ENCODE results near the gene TMEM131L.

TMEM131L gene

DNA sequence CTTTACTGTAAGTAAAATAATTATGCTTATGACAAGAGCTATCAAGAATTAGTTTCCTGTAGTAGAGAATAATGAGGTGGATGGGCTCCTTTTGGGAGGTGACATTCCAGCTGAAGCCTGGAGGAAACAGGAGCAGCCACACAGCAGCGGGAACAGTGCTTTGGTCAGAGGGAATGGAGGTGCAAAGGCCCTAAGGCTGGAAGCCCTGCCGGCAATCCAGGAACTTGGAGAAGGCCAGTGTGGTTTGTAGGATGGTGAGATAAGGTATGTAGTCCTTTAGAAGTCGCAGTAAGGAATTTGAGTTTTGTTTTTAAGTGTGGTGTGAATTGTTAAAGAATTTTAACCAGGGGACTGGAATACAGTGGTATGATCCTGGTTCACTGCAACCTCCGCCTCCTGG is 8.1 kb downstream of the TMEM131L start:
- DNase-seq = no peak

DNA sequence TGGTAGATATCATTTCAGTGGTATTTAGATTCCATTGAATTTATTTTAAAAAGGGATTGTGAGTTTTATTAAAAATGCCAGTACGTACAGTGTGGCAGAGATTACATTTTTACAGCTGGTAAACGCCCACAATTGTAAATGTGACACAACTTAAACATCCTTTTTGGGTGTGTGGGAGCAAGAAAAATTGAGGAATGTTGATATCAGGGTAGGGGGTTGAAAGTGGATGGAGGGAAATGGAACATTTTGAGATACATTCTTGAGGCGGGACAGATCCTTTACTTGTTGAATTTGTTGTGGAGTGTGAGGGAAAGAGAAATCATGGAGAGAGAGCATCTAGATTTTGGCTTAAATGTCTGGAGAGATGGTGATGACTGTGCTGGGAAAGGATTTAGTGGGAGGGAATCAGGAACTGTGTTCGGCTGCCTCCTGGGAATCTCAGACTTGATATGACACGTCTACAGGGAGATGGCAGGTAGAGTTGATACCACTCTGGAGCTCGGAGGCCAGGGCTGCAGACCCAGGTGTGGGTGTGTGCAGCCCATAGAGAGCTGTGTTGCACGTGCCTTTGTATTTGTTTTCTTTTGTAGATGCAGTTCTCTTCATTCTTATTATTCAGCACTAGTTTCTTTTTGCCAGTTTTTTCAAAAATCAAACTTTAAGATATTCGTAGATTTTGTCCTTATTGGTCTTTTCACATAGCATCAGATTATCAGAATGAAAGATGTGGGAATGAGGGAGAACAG is 10.8 kb downstream of the TMEM131L start:
- no peak for DNase-seq

DNA sequence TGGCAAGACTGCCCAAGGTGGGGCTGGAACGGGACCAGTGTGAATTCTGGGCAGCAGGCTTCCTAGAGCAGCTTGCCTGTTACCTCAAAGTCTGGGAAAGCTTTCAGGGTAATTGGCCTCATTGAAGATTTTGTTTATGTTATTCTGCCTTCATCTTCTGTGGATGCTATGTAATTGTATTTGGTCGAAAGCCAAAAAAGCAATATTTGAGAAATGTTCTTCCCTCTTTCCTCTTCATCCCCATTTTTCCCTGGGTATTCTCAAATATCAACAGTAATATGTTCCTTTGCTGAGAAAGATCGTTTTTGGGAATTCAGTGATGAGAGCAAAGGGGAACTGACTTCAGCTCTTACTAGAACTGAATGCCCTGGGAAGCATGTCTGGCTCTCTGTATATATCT is 12.9 kb downstream of the TMEM131L start:
- DNase-seq = no peak

DNA sequence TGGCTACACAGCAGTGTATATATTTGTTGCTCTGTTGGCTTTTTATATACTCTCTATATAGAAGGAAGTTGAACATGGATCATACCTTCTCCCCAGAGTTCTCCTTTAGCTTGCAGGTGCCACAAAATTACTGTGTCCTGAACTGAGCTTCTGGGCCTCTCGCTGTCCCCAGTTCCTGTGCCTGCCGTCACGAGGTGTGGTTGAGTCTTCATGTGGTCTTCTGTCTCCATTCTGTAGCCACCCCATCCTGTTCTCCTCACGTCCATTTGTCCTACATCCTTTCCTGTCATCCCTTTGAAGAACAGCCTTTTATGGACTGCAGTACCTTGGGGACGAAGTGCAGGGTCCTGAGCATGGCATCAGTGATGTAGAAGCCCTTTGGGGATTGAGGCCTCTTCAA is 14.5 kb downstream of the TMEM131L start:
- DNase-seq = no peak

DNA sequence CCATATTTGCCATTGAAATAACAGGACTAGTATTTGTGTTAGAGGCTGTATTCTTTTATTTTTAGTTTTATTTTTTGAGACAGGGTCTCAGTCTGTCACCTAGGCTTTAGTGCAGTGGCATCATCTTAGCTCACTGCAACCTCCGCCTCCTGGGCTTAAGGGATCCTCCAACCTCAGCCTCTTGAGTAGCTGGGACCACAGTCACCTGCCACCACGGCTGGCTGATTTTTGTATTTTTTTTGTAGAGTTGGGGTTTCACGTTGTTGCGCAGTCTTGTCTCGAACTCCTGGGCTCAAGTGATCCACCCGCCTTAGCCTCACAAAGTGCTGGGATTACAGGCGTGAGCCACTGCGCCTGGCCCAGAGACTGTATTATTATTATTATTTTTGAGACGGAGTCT is 15.3 kb downstream of the TMEM131L start:
- DNase-seq = no peak

DNA sequence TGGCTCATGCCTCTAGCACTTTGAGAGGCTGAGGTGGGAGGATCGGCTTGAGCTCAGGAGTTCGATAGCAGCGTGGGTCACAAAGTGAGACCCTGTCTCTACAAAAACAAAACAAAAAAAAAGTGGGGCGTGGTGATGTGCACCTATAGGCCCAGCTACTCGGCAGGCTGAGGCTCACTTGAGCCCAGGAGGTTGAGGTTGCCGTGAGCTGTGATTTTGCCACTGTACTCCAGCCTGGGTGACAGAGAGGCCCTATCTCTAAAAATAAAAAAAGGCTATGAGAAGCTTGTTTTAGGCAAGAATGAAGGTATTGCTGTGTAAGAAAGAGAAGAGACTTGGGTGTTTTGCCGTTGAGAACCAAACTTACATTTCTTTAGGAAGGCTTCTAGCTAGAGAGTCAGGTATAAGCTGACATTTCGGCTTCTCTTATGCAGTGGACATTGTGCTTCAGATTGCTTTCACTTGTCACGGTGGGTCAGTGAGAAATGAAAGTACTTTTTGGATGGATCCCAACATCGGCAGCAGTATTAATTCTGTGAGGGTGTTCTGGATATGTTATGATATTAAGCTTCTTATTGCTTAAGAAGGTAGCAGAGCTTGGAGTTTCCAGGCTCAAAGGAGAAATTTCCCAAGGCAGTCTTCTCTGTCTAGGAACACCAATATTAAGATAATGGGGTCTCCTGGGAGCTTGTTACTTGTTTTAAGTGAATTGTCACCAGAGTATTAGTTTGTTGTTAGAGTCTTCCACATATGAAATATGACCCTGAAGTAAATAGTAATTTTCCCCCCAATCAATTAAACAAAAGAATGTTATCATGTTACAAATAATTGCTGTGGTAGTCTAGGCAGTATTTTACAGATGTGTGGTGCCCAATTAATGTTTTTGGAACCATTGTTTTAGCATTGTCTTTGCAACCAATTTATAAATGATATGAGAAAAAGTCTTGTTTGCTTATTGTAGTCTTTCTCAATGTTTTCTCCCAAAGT is 17.6 kb downstream of the TMEM131L start:
- no peak for DNase-seq

DNA sequence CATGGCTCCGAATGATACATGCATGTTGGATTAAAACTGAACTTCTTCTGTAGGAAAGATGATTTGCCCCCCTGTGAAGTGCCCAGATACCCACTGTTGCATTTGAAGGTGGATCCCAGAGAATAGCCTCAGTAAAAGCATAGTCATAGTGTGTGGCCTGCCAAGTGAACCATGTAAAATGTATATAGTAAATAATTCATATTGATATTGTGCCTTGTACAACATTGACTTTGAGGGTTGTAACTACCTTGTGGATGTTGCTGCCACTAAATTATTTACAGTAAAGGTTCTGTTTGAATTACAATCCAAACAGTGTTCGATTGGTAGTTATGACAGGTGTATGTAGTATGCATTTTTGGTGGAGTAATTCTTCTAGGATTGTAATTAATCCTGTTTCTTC is 19.2 kb downstream of the TMEM131L start:
- DNase-seq = no peak

DNA sequence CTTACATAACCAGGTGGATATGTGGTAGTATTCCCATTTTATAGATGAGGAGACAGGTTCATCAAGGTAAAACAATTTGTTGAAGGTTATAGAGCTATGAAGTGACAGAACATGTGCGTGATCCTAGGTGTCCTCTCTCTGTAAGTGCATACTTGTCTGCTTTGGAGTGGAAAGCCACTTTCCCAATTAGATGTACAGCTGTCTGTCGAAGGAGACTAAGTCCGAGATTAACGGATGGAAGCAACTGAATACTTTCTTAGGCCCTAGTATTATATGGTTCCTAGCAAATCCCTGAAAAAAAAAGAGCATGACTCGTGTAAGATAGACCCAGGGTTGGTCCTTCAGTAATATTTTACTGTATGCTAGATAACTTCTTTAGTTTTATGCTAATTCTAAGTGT is 19.7 kb downstream of the TMEM131L start:
- DNase-seq = no peak

DNA sequence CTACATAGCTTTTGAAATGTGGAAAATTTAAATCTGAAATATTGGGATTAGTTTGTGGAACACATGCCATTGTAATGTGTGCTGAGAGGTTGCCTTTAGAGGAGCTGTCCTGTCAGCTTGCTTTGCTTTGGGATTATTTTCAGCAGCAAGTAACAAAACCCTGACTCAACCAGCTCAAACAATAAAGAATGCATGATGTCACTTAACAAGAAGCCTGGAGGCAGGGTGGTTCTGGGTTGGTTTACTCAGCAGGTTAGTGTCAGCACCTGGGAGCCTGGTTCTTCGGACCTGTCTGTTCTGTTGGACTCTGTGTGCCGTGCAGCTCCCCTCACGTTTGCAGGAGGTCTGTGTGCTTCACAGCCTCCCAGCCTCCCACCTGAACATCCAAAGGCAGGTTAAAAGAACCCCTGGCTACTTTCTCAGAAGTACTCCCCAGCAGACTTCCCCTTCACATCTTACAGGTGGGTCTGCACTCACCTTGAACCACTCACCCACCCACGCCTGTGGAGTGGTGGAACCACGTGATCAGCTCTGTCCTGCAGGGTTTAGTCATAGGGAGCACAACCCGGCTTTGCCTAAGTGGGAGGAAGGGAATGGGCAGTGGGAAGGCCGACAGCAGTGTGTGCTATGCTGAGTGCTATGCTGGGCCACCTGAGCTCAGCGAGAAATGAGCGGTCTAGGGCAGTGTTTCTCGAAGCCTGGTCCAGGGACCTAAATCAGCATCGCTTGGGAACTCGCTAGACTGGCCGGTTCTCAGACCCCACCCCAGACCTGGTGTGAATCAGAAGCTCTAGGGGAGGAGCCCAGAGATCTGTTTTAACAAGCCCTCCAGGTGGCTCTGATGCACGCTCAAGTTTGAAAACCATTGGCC is 20.4 kb downstream of the TMEM131L start:
- no peak for DNase-seq

DNA sequence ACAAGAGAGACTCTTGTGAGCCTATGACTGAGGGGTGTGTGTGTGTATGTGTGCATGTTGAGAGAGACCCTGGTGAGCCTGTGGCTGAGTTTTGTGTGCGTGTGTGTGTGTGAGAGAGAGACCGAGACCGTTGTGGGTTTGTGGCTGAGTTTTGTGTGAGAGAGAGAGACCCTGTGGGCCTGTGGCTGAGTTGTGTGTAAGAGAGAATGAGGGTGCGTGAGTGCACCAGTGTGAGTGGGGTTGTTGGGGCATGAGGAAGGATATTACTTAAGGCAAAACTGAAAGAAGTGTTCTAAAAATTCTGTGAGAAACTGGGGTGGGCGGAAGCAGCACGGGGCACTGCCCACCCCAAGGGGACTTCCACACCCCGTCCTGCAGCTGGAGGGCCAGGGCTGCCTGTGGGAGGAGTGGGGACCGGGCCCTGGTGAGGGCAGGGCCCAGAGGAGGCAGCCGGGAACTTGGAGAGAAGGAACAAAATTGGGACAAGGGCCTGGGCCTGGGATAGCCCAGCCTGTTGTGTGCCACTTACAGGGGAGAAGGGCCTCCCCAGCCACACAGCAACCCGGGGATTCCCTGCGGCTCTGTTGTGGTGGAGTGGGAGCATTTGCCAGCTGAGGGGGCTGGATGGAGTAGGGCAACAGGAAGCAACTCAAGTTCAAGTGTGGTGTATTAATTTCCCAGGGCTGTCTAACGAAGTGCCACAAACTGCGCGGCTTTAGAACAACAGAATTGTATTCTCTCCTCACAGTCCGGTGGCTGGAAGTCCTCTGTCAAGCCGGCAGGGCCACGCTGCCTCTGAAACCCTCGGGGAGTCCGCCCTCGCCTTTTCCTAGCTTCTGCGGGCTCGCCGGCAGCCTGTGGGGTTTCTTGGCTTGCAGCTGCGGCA is 22.1 kb downstream of the TMEM131L start:
- DNase-seq = peak; percentile 93

DNA sequence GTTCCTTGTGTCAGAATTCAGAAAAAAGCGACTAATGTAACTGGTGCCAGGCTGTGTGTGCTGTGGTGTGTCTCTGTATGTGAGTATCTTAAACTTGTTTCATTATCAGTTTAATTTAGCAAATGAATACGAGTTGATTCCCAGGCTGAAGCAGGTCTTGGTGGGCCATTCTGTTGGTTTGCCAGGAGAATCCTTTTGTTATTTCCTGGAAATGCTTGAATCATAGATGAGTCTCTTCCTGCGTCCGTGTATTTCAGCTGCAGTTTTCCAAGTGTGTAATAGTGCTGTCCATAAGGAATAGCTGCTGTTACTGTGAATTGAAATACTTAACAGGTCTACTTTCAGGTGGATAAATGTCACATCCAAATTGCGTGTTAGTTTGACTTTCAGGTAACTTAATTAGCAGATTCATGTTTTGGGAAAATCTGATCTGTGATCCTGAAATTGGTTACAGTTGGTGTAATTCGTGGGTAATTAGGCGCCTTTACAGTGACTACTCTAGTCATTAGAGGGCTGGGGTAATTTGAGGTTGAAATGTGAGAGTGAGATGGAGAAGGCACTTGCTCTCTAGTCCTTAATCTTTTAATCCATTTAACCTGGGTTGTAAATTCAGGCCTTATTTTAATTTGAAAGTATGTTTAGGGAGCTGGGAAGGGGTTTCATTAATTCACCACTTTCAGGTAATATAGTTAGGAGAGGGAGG is 23.8 kb downstream of the TMEM131L start:
- no peak for DNase-seq

DNA sequence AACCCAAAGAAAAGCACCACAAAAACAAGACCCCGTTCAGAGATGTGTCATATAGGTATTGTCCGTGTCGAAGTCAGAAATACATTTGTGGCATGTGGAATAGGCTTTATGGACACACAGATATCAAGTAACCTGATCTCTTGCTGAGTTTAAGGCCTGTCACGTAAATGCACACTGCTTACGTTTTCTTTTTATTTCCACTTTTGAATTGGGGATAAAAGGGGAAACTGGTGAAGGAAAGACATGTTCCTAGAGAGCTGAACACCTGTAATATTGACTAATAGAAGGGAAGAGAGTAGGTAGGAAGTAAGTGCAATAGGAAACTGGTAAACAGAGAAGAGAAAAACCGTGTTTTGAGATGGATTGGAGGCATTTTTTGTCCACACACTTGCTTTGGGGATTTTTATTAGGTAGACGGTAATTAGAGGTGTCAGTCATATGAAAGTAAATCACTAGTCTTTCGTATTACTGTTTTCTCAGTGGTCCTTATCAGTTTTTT is 24.9 kb downstream of the TMEM131L start:
- DNase-seq = no peak

DNA sequence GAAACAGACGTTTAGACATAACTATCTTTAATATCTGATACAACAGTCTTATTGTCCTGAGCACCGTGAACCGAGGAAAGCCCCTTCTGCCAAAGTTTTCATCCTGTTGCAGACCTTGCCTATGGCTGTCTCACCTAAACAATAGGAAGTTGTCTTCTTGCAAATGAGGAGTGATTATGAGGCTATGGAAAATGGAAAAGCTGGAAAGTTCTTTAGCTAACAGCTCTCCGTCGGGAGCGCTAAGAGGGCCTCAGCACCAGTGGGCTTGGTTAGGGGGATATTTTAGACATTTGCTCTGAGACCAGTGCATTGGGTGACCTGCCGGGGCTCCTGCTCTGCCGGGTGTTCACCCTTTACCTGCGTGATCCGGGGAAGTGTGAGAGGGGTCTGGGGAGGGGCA is 28.4 kb downstream of the TMEM131L start:
- DNase-seq = no peak

DNA sequence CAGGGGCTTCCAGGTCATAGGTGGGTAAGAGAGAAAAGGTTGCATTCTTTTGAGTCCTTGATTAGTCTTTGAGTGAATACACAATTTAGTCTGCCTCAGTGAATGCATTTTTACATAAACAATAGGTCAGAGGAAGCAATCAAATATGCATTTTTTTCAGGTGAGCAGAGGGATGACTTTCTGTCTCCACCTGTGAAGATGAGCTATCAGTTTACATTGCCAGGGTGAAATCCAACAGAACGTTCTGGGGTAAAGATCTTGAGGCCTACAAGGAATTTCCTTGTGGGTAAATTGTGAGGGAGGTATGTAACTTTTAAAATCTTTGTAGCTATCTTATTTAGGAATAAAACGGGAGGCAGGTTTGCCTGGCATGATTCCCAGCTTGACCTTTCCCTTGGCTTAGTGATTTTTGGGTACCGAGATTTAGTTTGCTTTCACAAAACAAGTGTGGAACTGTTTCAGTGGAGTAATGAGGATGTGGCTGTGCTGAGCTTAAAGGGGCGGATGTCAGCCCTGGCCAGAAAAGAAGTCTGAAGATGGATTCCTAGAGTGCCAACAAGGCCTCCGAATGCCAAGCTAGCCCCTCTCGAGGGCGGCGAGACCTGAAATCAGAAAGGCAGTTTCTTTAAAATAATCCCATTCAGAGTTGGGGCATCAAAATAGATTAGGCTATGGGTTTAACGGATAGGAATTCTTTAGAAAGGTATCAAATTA is 29.5 kb downstream of the TMEM131L start:
- DNase-seq = no peak

DNA sequence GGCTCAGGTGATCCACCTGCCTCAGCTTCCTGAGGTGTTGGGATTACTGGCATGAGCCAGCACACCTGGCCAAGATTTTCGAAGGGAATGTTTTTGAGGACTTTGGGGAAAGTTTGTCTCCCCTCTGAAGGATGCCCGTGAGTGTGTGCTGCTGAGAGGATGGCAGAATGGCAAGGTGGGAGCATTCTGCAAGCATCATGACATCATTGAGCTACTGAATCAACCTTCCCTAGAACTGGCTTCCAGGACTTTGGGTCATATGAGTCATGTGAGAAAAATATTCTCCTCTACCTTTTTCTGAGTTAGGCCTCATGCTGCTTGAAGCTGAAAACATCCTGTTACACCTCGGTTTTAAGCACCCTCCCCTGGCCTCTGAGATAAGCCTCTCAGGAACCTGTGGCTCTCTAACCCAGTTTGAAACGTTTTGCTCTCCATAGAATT is 31.0 kb downstream of the TMEM131L start:
- no peak for DNase-seq

DNA sequence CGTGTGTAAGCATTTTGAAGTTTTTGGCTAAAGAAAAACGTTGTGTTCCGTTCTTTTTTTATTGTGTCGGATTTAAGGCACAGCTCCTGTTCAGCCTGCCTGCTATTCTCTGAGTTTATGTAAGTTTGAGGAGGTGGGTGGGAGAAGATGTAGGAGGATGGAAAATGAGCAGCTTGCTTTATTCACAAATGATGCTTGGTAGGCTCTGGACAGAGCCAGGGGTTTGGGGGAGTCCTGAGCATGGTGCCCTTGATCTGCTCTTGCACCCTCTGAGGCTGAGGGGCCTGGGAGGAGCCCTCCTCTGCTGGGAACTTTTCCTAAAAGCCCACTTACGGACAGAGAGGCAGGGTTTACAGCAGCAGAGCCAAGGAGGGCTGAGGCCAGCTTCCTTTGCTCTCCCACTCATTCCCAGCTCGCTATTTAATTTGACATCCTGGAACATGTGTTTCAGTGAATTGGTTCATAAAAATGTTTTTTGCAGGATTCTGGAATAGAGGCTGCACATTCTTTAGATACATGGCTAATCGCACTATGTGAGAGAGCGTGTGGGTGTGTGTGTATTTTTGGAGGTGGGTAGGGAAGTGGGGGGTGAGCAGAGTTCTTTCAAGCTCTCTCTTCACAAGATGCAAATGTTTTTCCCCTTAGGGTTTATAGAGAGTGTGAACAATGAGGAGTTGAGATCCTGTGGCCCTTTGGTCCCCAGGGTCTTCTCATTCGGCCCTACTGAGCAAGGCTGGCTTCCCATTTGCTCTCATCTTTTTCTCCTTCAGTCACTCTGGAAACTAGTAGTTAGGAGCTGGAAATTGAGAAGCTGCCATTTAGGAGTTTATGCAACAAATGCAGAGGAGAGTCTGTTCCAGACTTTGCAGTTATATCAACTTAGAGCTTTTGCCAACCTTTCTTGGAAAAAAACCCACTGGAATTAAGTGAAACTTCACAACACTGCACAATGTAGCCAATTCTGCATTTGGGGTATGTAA is 32.1 kb downstream of the TMEM131L start:
- DNase-seq = no peak

DNA sequence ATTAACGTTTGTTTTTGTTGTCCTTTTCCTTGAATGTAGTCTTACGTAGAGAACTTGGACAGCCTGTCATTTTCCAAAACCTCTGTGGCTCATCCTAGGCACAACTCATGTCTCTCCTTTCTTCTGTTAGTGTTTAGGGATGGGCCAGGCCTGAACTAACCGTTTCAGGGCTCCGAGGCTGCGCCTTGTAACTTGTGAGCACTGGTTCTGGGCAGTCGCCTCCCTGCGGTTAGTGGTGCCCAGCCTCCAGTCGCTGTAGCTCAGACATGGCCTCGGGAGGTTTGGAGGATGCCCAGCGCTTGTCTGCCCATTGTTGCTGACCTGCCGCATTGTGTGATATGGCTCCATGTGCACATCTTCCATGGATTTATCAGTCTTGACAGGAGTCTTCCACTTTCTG is 32.8 kb downstream of the TMEM131L start:
- DNase-seq = no peak

DNA sequence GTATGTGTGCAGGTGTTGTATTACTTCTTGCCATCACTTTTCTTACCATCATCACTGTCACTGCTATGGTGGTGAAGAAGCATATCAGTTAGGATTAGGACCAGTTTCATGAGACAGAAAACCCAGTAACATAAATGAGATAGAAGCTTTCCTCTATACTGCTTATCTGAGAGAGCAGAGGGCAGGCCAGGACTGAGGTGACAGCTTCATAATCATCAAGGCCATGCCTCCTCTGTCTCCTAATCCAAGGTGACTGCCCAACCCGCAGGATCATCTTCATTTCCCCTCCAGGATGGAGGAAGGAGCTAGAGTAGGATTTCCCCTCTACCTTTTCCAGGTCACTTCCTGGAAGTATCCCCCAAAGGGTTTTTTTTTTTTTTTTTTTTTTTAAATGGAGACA is 35.4 kb downstream of the TMEM131L start:
- no peak for DNase-seq

DNA sequence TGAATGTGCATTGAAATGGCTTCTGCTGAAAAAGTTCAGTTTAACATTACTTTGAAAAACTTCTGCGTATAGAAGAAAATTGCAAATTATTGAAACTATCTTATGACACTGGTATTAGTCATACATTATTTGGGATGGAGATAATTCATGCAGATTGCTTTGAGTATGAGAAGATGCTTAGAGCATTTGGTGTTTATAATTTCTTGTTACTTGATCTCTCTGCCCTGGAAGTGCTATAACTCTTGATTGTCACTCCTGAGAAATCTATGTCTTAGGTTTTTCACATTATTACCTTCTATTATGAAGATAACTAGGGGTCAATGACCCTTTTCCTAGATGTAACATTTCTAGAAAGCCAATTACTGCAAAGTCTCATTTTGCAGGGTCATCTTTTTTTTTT is 36.4 kb downstream of the TMEM131L start:
- DNase-seq = no peak
